Activated gamma-delta T cell treated with anti-CD3 and anti-CD28 coated beads, Interleukin-2, amount 50 U/mL, for 16 hours (primary cell): Measurements from ENCODE around the gene GNG14.
A peak's percentile ranks its signal among the peaks of the same experiment; 100 is the strongest.
"Not testable (repeated sequence)": the region's sequence is repeated elsewhere in the genome, so short reads cannot be mapped to it uniquely, and the experiment has no call there.

Experiments
- DNase-seq: peaks from one replicate; pipeline ENCODE4 v3.0.0-alpha.2; 2020; ENCODE audit warnings: low read depth

Gene GNG14

GRCh38 chr19:12687496-12688196 is at the start of gene GNG14:
GNG14 (plus strand) TSS chr19:12687998; CDS start chr19:12688049, 51 bp downstream.
- DNase-seq = no peak

- DNase-seq = no peak
Measured at GRCh38 chr19:12638611-12639182, 49.1 kb upstream of the GNG14 start.

DNA sequence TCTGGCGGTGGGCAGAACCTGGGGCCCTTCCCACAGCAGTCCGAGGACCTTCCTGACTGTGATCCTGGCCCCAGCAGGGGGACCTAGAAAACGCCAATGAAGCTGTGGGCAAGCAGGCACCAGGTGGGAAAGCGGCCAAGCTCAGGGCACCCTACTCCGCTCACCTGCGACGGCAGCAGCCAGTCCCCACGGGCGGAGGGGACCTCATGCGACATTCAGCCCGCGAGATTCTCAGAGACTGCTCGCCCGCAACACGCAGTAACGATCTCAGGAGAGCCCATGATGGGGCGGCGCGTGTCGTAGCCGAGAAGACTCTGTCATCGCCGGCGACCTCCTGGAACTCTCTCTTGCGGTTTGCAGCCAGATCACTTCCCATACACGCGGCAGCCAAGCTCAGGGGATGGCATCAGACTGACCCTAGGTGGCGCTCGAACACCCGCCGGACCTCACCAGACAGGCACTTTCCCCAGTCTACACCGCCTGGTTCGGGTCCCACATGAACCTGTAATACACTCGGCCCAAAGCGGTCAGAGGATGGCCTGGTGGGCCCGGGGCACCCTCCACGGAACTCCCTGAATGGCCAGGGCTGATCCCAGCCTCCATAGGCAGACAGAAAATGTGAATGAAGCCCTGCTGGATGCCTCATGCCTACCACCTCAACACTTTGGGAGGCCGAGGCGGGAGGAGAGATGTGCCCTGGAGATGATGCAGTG is 47.7 kb upstream of the GNG14 start:
- DNase-seq = peak; percentile 81

GRCh38 chr19:12641456-12641855 is 46.3 kb upstream of the GNG14 start:
- DNase-seq = no peak

DNA sequence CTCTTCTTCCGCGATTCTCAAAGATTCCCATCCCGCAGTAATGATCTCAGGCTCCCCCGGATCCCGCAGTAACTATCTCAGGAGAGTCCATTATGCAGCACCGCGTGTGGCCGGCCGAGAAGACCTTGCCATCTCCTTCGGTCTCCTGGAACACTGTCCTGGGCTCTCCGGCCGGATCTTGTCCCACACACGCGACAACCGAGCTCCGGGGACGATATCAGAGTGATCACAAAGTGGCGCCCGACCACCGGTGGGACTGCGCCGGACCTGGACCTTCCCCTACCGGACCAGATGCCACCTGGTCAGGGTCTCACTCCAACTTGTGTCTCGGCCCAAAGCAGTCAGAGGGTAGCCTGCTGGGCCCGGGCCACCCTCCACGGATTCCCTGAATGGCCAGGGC is 45.3 kb upstream of the GNG14 start:
- DNase-seq = no peak

DNA sequence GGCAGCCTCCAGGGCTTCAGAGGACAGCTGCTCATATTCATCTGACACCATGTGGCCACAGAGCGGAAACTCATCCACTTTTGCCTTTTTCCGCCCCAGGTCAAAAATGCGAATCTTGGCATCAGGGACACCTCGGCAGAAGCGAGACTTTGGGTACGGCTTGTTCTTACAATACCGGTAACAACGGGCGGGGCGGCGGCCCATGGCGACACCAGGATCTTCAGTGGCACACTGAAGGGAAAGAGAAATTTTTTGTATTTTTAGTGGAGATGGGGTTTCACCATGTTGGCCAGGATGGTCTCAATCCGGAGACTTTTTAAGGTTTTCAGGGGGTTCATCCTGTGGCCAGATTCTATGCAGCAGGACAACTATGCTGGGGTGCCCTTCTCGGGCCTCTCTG is 44.1 kb upstream of the GNG14 start:
- DNase-seq = not testable (repeated sequence)

GRCh38 chr19:12646551-12646950 is 41.2 kb upstream of the GNG14 start:
- DNase-seq = no peak

- DNase-seq = no peak
Measured at GRCh38 chr19:12647047-12647446, 40.8 kb upstream of the GNG14 start.

DNA sequence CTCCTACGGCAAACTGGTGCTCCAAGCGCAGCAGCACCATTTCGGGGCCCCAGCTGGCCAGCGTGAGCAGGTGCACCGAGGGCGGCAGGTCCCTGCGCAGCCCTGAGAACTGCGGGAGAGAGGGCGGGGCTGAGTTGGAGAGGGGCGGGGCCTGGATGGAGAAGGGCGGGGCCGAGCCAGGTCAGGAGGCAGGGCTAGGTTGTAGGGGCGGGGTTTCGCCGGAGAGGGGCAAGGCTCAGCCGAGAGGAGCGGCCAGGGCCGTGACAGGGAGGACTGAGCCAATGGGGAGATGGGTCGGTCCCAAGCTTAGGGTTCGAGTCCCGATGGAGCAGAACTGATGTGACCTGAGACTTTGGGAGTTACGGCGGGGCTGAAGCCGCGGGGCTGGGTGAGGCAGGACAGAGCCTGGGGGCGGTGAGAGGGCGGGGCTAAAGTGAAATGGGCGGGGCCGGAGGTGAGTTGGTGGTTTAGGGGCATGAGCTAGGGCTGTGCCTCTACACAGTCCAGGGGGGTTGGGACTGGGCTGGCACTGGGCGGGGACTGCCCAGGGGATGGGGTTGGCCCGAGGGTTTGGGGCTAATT is 40.2 kb upstream of the GNG14 start:
- DNase-seq = no peak

DNA sequence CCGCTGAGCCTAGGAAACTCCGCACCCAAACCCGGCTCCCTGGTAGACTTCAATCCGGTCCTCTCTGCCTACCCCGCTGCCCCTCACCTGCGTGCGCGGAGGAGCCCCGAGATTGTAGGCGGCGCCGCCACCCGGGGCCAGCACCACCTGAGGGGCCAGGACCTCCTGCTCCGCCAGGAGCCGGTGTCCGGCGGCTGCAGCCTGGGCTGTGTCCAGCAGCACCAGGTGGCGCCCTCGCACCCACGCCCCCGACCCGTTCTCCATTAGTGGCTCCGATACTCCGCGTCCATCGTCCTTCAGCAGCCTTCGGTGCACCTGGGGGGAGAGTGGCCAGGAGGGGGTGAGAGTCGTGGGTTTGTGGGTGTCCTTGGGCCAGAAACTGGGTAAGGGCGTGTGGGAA is 39.7 kb upstream of the GNG14 start:
- DNase-seq = no peak

DNA sequence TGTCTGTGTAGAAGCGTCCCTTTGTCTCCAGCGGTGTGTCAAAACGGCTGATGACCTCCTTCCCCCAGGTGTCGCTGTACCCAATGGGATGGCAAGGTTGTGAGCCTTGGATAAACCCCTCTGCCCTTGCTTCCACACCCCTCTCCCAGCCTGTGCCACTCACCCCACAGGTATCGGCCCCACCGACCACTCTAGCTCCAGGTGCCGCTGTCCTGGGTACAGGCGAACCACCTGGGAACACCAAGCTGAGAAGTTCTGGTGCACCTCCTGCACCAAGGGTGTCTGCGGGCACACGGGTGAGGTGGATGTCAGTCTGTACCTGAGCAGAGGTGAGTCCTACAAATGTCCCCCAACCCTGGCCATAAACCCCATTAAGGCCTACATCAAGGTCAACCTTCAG is 37.9 kb upstream of the GNG14 start:
- no peak for DNase-seq

- DNase-seq = no peak
Measured at GRCh38 chr19:12652219-12652618, 35.6 kb upstream of the GNG14 start.

DNA sequence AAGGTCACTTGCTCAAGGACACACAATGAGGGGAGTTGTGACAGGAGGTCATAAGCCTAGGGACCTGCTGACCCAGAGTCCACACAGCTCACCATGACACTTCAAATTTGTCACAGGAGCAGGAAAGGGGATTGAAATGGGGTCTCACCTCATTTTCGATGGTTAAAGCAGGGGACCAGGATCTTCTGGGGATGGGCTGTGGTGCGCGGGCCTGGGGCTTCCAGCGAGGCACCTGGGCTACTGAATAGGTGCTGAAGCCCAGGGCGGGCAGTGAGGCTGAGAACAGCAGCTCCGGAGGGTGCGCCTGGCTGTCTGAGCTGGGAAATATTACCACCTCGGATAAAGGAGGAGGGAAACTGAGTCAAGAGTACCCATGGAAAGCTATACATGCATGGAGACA is 32.3 kb upstream of the GNG14 start:
- no peak for DNase-seq

DNA sequence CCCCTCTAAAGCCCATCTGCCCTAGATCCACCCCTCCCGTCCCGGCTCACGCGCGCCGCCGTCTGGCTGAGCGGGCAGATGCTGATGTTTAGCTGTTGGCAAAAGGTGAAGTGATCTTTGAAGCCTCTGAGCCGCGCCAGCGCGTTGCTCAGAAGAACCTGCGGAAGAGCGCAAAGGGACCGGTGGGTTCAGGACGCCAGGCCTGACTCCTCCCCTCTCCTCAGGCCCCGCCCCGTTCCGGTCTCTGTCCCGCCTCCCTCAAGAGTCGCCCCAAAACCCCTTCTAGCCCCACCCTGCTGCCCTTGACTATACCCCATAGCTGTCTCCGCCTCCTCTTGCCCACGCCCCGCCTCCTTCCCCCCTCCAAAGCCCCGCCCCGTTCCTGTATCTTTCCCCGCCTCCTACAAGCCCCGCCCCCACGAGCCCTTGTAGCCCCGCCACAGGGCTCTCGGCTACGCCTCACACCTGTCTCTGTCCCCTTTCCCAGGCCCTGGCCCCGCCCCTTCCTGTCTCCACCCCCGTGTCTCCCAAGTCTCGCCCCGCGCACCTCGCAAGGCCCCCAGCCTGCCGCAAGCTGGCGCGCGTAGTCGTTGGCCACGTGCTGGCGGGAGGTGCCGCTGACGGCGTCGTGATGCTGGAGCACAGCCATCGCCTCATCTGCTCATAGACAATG is 30.8 kb upstream of the GNG14 start:
- no peak for DNase-seq

- DNase-seq = no peak
Measured at GRCh38 chr19:12657966-12658365, 29.8 kb upstream of the GNG14 start.

DNA sequence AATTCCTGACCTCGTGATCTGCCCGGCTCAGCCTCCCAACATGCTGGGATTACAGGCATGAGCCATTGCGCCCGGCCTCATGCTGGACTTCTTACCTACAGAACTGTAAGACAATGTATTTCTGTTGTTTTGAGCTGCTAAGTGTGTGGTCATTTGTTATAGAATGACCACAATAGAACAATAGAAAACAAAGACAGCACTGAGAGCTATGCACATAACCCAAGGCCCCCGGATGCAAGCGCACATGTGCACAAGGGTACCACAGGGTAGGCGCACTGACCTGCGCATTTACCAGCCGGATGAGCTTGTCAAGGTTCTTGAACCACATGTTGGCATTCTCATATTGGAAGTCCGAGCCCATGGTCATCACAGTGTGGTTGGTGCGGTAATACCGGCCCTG is 26.8 kb upstream of the GNG14 start:
- DNase-seq = no peak

- no peak for DNase-seq
Measured at GRCh38 chr19:12664406-12665280, 23.2 kb upstream of the GNG14 start.

DNA sequence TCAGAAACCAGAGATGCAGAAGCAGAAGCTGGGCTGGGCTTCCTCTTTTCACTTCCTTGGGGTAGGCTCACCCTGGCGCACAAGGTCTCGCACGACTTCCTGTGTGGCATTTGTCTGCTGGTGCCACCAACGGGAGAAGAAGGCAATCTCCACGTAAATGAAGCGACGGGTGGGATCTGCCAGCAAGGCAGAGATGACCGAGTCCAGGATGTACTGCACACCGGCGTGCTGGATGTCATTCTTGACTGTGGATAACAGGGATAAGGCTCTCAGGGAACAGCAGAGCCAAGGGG is 22.6 kb upstream of the GNG14 start:
- DNase-seq = no peak

DNA sequence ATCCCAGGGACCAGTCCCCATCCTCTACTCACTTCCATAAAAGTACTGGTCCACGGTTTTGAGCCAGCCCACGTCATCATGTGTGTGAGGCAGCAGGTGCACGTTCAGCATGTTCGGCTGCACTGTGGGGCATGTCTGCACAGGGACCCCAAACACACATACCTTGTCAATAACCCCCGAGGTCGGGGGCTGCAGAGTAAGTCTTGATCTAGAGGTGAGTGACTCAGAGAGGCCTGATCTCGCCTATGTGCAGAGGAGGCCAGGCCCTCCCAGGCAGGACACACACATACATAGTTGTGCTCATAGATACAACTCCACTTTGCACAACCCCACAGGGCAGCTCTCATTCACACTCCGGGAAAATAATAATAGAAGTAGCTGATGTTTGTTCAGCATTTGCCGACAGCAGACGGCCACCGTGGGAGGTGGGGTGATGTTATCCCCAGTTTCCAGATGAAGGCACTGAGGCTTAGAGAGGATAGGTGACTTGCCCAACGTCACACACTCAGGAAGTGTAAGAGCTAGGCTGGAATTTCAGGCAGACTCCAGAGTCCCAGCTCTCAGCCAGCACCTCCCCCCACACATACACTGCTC is 22.0 kb upstream of the GNG14 start:
- no peak for DNase-seq

DNA sequence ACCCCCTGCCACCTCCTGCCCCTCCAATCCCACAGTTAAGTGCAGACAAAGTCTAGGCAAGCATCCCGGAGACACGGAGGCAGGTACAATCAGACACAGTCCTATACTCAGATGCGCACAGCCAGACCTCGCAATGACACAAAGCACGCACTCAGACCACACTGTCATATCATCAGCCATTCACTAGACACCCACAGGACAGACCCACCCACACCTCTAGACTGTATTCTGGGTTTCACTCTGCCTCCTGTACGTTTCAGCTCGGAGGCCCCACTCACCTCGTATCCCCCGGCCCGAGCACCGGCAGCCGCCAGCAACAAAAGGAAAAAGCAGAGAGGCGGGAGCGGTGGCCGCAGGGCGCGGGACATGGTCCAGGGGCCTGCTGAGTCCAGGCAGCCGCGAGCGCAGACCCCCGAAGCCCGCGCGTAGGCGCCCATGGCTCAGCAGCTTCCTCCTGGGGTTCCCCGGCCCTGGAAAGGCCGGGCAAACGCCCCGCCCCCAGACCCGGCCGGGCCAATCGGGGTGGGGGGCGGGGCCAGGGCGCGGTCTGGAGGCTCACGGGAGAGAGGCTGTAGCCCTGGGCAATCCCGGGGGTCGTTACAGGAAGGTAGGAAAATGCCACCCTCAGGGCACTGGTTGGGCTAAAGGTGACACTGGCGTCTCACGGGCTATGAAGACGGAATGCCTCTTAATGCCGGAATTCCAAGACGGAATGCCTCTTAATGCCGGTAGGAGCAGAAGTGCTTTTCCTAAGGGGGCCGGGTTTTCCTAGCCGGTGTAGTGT is 21.3 kb upstream of the GNG14 start, which contains the start of the genes MAN2B1 and WDR83:
MAN2B1 (minus strand) TSS at position 478 of the 784 bp plus-strand sequence; CDS start at position 437, 41 bp downstream.
WDR83 (plus strand) TSS at position 543 of the 784 bp plus-strand sequence. CDS start 2,984 bp downstream, outside the sequence.
- peak; percentile 71 for DNase-seq
